Liver (tissue), 3 donors: ENCODE measurements around the gene CPED1.

Experiments used
- ATF3 ChIP-seq: IDR thresholded peaks from 2 replicates; pipeline ENCODE4 v1.6.1; 2016; ENCODE audit warnings: antibody characterized with exemption
- CTCF ChIP-seq: fragments of 150-350 bp; IDR thresholded peaks from 2 replicates; pipeline ENCODE4 v1.5.1; 2017; ENCODE audit warnings: improper control_type of control experiment, low read depth, low read length; ENCODE audit not compliant: missing input control
- FOXA2 ChIP-seq: IDR thresholded peaks from 2 replicates; pipeline ENCODE4 v1.6.1; 2016; ENCODE audit warnings: antibody characterized with exemption
- JUND ChIP-seq, 2 donors: IDR thresholded peaks; 2 replicates each; pipeline ENCODE4 v1.6.1; 2016; ENCODE audit warnings: antibody characterized with exemption in 2 of 2
- RAD21 ChIP-seq, 2 donors: IDR thresholded peaks; 2 replicates each; pipeline ENCODE4 v1.6.1; 2016; ENCODE audit warnings: antibody characterized with exemption in 2 of 2, mild to moderate bottlenecking in 2 of 2
- REST ChIP-seq: IDR thresholded peaks from 2 replicates; pipeline ENCODE4 v1.6.1; 2016; ENCODE audit warnings: antibody characterized with exemption, mild to moderate bottlenecking
- SP1 ChIP-seq: IDR thresholded peaks from 2 replicates; pipeline ENCODE4 v1.6.1; 2018; ENCODE audit warnings: antibody characterized with exemption, mild to moderate bottlenecking
- TAF1 ChIP-seq: conservative IDR thresholded peaks from 2 replicates; pipeline ENCODE4 v1.6.1; 2016; ENCODE audit warnings: antibody characterized with exemption, mild to moderate bottlenecking
- ZBTB33 ChIP-seq: IDR thresholded peaks from 2 replicates; pipeline ENCODE4 v1.6.1; 2016; ENCODE audit warnings: antibody characterized with exemption
- donor health status: healthy.
- donor health status: healthy.

- TF ChIP-seq ZBTB33 (no peak), SP1 (no peak), RAD21 (IDR thresholded peaks at IDR 0.05) (no peak), ATF3 (no peak), FOXA2 (no peak), TAF1 (no peak), CTCF (no peak), JUND (IDR thresholded peaks at IDR 0.05) (no peak), REST (no peak)
These were observed 207.8 kb downstream of the CPED1 start for GRCh38 chr7:121196286-121196685.
